ENCODE measurements around the gene PSME2. TPM values are rescaled to one million over a fixed set of nuclear protein-coding genes. Genes with fewer than 3 reads are reported as not detected.

Gene PSME2
- total and polyA plus RNA-seq, 2 of the 13 experiments (the other 11 are each of a cell fraction or from before 2014, with no cell fraction given), result 332 to 716 TPM

DNA sequence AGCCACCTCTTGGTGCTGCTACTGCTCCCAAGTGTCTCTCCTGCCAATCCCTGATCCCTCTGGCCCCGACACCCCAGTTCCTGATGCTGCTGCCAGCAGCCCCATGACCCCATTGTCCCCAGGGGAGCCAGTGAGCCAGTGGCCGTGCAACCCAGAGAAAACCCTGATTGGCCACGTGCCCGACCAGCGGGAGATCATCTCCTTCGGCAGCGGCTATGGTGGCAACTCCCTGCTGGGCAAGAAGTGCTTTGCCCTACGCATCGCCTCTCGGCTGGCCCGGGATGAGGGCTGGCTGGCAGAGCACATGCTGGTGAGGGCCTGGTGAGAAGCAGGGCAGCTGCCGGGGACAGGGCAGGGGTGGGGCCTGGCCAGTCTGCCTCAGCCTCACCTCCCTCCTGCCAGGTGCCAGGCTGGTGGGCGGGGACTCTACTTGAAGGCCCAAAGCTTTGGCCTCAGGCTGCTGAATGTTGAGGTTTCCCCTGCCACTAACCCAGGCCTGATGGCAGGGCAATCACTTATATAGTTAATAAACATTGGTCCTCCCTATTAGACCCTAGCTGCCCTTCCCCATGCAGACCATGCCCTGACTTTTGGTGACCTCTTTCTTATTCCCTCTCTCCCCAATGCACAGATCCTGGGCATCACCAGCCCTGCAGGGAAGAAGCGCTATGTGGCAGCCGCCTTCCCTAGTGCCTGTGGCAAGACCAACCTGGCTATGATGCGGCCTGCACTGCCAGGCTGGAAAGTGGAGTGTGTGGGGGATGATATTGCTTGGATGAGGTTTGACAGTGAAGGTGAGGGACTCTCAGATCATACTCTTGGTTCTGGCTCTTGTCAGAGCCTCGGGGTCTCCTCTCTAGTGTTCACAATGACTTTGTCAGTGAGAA is 47.2 kb downstream of the PSME2 start (continued):
- TF ChIP-seq GABPB1 (CRISPR knock-in tag; IDR thresholded peaks at IDR 0.05), result peak; percentile 47; the same call in 1 of the 2 replicates
- no peak for TF ChIP-seq DMAP1 (CRISPR knock-in tag; IDR thresholded peaks at IDR 0.05)
- TF ChIP-seq, protein P1, sequence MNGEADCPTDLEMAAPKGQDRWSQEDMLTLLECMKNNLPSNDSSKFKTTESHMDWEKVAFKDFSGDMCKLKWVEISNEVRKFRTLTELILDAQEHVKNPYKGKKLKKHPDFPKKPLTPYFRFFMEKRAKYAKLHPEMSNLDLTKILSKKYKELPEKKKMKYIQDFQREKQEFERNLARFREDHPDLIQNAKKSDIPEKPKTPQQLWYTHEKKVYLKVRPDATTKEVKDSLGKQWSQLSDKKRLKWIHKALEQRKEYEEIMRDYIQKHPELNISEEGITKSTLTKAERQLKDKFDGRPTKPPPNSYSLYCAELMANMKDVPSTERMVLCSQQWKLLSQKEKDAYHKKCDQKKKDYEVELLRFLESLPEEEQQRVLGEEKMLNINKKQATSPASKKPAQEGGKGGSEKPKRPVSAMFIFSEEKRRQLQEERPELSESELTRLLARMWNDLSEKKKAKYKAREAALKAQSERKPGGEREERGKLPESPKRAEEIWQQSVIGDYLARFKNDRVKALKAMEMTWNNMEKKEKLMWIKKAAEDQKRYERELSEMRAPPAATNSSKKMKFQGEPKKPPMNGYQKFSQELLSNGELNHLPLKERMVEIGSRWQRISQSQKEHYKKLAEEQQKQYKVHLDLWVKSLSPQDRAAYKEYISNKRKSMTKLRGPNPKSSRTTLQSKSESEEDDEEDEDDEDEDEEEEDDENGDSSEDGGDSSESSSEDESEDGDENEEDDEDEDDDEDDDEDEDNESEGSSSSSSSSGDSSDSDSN (CRISPR knock-in tag; IDR thresholded peaks at IDR 0.05), result peak; percentile 18; the same call in 1 of the 2 replicates
- TF ChIP-seq, protein P2, sequence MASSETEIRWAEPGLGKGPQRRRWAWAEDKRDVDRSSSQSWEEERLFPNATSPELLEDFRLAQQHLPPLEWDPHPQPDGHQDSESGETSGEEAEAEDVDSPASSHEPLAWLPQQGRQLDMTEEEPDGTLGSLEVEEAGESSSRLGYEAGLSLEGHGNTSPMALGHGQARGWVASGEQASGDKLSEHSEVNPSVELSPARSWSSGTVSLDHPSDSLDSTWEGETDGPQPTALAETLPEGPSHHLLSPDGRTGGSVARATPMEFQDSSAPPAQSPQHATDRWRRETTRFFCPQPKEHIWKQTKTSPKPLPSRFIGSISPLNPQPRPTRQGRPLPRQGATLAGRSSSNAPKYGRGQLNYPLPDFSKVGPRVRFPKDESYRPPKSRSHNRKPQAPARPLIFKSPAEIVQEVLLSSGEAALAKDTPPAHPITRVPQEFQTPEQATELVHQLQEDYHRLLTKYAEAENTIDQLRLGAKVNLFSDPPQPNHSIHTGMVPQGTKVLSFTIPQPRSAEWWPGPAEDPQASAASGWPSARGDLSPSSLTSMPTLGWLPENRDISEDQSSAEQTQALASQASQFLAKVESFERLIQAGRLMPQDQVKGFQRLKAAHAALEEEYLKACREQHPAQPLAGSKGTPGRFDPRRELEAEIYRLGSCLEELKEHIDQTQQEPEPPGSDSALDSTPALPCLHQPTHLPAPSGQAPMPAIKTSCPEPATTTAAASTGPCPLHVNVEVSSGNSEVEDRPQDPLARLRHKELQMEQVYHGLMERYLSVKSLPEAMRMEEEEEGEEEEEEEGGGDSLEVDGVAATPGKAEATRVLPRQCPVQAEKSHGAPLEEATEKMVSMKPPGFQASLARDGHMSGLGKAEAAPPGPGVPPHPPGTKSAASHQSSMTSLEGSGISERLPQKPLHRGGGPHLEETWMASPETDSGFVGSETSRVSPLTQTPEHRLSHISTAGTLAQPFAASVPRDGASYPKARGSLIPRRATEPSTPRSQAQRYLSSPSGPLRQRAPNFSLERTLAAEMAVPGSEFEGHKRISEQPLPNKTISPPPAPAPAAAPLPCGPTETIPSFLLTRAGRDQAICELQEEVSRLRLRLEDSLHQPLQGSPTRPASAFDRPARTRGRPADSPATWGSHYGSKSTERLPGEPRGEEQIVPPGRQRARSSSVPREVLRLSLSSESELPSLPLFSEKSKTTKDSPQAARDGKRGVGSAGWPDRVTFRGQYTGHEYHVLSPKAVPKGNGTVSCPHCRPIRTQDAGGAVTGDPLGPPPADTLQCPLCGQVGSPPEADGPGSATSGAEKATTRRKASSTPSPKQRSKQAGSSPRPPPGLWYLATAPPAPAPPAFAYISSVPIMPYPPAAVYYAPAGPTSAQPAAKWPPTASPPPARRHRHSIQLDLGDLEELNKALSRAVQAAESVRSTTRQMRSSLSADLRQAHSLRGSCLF (CRISPR knock-in tag; IDR thresholded peaks at IDR 0.05; ENCODE audit: borderline replicate concordance), result no peak
- no peak for TF ChIP-seq STAT5B (CRISPR knock-in tag; IDR thresholded peaks at IDR 0.05)
- no peak for TF ChIP-seq ZNF253 (CRISPR knock-in tag; IDR thresholded peaks at IDR 0.05; ENCODE audit: borderline replicate concordance)
- TF ChIP-seq ARID2 (CRISPR knock-in tag; IDR thresholded peaks at IDR 0.05; ENCODE audit: borderline replicate concordance), result no peak
- no peak for TF ChIP-seq PTBP1 (IDR thresholded peaks at IDR 0.05; ENCODE audit: low read depth, low read length, poor library complexity, severe bottlenecking)
- TF ChIP-seq GATAD1 (CRISPR knock-in tag; IDR thresholded peaks at IDR 0.05), result no peak
- TF ChIP-seq, protein P3, sequence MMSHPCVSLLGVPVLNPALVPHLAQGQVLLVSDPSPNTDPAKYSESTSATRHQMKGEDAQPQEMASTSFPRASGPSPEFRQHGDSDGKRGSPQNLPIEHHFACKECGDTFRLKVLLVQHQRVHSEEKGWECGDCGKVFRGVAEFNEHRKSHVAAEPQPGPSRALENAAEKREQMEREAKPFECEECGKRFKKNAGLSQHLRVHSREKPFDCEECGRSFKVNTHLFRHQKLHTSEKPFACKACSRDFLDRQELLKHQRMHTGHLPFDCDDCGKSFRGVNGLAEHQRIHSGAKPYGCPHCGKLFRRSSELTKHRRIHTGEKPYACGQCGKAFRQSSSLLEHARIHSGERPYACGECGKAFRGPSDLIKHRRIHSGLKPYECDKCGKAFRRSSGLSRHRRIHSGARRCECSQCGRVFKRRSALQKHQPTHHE (CRISPR knock-in tag; IDR thresholded peaks at IDR 0.05; ENCODE audit: borderline replicate concordance), result peak; percentile 53; the same call in 1 of the 2 replicates
- TF ChIP-seq MYC (CRISPR knock-in tag; IDR thresholded peaks at IDR 0.05; ENCODE audit: borderline replicate concordance), result 0 out of 2 replicates have a peak, but pooled peaks have one; percentile 35
- TF ChIP-seq, protein P4, sequence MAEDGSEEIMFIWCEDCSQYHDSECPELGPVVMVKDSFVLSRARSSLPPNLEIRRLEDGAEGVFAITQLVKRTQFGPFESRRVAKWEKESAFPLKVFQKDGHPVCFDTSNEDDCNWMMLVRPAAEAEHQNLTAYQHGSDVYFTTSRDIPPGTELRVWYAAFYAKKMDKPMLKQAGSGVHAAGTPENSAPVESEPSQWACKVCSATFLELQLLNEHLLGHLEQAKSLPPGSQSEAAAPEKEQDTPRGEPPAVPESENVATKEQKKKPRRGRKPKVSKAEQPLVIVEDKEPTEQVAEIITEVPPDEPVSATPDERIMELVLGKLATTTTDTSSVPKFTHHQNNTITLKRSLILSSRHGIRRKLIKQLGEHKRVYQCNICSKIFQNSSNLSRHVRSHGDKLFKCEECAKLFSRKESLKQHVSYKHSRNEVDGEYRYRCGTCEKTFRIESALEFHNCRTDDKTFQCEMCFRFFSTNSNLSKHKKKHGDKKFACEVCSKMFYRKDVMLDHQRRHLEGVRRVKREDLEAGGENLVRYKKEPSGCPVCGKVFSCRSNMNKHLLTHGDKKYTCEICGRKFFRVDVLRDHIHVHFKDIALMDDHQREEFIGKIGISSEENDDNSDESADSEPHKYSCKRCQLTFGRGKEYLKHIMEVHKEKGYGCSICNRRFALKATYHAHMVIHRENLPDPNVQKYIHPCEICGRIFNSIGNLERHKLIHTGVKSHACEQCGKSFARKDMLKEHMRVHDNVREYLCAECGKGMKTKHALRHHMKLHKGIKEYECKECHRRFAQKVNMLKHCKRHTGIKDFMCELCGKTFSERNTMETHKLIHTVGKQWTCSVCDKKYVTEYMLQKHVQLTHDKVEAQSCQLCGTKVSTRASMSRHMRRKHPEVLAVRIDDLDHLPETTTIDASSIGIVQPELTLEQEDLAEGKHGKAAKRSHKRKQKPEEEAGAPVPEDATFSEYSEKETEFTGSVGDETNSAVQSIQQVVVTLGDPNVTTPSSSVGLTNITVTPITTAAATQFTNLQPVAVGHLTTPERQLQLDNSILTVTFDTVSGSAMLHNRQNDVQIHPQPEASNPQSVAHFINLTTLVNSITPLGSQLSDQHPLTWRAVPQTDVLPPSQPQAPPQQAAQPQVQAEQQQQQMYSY (CRISPR knock-in tag; IDR thresholded peaks at IDR 0.05), result no peak
- TF ChIP-seq, protein P5, sequence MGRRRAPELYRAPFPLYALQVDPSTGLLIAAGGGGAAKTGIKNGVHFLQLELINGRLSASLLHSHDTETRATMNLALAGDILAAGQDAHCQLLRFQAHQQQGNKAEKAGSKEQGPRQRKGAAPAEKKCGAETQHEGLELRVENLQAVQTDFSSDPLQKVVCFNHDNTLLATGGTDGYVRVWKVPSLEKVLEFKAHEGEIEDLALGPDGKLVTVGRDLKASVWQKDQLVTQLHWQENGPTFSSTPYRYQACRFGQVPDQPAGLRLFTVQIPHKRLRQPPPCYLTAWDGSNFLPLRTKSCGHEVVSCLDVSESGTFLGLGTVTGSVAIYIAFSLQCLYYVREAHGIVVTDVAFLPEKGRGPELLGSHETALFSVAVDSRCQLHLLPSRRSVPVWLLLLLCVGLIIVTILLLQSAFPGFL (CRISPR knock-in tag; IDR thresholded peaks at IDR 0.05), result peak; percentile 50; the same call in 1 of the 2 replicates
- TF ChIP-seq KLF6 (CRISPR knock-in tag; IDR thresholded peaks at IDR 0.05), result no peak
